ENCODE measurements around the gene TBC1D16. TPM values are rescaled to one million over a fixed set of nuclear protein-coding genes. Genes with fewer than 3 reads are reported as not detected.
A peak's percentile ranks its signal among the peaks of the same experiment; 100 is the strongest.

The TBC1D16 gene
- total RNA-seq, 4 donors from 2014 or later = 5.8 to 8.1 (median 7.0) TPM

DNA sequence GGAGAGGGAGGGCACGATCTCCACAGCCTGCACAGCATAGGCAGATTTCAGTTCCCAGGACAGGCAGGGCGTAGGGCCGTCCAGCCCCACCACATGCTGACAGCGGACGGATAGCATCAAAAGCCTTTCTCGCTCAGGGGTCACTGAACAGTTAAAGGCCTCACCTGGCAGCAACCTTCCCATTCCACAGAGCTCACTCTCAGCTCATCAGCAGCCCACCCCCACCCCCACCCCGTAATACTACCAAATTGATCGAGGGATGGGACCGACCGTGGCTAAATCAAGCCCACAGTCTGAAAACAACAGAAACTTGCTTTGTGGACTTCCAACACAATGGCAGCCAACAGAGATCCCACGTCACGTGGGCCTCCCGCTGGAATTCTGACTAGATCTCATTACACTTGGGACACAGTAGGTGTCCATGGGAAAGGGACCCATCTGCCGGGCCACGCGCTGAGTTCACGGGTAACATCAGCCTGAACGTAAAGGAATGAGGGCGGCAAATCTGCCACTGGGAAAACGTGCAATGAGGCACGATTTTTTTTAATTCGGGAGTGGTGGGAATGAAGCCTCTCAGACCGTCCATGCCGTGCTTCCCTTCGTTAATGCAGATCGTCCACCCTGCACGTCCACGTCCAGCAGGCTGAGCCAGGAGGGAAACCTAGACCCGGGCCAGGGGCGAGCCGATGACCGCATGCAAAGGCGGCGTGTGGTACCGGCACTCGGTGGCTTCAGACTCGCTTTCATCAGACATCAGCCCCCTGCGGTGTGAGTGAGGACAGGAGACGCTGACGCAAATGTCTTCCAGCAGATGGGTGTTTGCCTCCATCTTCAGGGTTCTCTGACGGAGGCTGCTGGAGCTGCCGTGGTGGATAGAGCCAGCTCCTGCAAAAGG lies 92.1 kb downstream of the TBC1D16 start:
- intact Hi-C loops (cut with DNase I; ENCODE audit: low total_unique reads) = no loop called here
- Histone ChIP-seq H3K27me3 (peaks cover 0 to 6% (median 0%) of the 10 kb centered on the region in 3 donors), H3K4me3 (no peak overlapping the region), H3K4me1 (no peaks in the 10 kb centered on the region), H3K36me3 (peaks cover 0 to 11% of the 10 kb centered on the region in 2 donors), H3K9me3 (no peaks in the 10 kb centered on the region), H3K27ac (no peak overlapping the region)
- ATAC-seq (no peak), DNase-seq (no peak)
- no peak for TF ChIP-seq POLR2A (IDR thresholded peaks at IDR 0.05)
- TF ChIP-seq, protein P1, sequence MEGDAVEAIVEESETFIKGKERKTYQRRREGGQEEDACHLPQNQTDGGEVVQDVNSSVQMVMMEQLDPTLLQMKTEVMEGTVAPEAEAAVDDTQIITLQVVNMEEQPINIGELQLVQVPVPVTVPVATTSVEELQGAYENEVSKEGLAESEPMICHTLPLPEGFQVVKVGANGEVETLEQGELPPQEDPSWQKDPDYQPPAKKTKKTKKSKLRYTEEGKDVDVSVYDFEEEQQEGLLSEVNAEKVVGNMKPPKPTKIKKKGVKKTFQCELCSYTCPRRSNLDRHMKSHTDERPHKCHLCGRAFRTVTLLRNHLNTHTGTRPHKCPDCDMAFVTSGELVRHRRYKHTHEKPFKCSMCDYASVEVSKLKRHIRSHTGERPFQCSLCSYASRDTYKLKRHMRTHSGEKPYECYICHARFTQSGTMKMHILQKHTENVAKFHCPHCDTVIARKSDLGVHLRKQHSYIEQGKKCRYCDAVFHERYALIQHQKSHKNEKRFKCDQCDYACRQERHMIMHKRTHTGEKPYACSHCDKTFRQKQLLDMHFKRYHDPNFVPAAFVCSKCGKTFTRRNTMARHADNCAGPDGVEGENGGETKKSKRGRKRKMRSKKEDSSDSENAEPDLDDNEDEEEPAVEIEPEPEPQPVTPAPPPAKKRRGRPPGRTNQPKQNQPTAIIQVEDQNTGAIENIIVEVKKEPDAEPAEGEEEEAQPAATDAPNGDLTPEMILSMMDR (IDR thresholded peaks at IDR 0.05 in 4 of 5, conservative IDR thresholded peaks at IDR 0.05 in 1 of 5) = no peak
- in situ Hi-C loops (cut with MboI; ENCODE audit: low sequenced_read_pairs in 4 of 4) = no loop called here

DNA sequence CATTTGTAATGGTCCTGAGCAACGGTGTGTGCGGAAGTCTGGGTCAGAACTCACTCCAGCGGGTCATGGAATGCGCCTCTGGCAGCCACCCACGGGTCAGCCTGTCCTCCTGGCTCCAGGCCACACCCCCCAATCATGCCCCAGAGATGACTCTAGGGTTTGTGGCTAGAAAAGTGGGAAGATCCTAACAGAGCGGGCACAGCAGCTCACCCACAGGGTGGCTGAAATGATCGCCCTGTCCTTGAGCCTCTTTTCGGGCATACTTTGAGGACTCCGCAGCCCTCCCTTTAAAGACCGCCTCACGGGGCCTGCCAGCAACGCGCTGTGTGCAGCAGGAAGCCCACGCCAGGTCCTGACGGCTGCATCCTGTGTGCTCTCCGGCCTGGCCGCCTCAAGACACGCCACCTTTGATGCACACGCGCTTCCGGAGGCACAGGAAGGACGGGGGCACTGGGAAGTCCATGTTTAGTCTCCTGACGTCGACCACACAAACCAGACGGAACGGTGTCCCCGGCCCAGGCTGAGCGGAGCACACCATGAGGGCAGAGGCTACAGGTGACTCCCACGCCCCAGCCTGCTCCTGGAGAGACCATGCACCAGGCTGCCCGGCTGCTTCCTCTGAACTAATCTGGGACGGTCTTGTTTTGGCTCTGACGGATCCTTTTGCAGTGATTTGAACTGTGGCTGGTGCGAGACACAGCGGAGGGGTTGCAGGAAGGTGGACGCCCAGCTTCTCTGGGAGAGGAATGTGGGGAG lies 92.9 kb downstream of the TBC1D16 start:
- Histone ChIP-seq H3K4me3 (no peak overlapping the region), H3K27ac (no peak overlapping the region), H3K36me3 (peaks cover 0 to 11% of the 10 kb centered on the region in 2 donors), H3K4me1 (no peaks in the 10 kb centered on the region), H3K9me3 (no peaks in the 10 kb centered on the region), H3K27me3 (peaks cover 0 to 7% (median under 1%) of the 10 kb centered on the region in 3 donors)
- DNase-seq (peak in 1 of 2 donors; percentile 12), ATAC-seq (no peak)
- in situ Hi-C loops (cut with MboI; ENCODE audit: low sequenced_read_pairs in 4 of 4) (no loop called here), intact Hi-C loops (cut with DNase I; ENCODE audit: low total_unique reads) (no loop called here)
- TF ChIP-seq POLR2A (IDR thresholded peaks at IDR 0.05) = no peak
- TF ChIP-seq, protein P1 (IDR thresholded peaks at IDR 0.05 in 4 of 5, conservative IDR thresholded peaks at IDR 0.05 in 1 of 5) = no peak

DNA sequence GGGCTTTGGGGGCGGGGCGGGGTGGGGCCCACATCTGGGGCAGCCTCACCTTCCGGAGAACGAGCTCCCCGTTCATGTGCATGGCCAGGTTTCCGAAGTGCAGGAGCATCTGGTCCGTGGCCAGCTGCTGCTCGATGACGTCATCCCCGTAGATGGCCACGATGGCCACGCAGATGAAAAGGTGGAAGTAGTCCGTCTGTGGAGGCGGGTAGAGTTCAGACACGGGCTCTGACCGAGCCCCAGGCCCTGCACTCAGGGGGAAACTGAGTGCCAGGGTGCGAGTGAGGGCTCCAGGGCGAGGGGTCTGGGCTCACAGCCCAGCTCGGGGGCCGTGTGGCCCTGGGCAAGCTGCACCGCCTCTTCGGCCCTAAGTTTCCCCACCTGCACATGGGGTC lies 93.7 kb downstream of the TBC1D16 start:
- H3K36me3 ChIP-seq = peaks cover 0 to 11% of the 10 kb centered on the region in 2 donors
- peaks cover 0 to 8% (median 7%) of the 10 kb centered on the region in 3 donors for H3K27me3 ChIP-seq
- peak in 1 of 2 donors; percentile 6 for DNase-seq
- H3K9me3 ChIP-seq = no peaks in the 10 kb centered on the region
- no peaks in the 10 kb centered on the region for H3K4me1 ChIP-seq
- no peak for TF ChIP-seq POLR2A (IDR thresholded peaks at IDR 0.05)
- TF ChIP-seq, protein P1 (IDR thresholded peaks at IDR 0.05 in 4 of 5, conservative IDR thresholded peaks at IDR 0.05 in 1 of 5) = no peak
- in situ Hi-C loops (cut with MboI; ENCODE audit: low sequenced_read_pairs in 4 of 4) (no loop called here), intact Hi-C loops (cut with DNase I; ENCODE audit: low total_unique reads) (no loop called here)
- no peak for ATAC-seq
- H3K27ac ChIP-seq = no peak overlapping the region
- H3K4me3 ChIP-seq = no peak overlapping the region

DNA sequence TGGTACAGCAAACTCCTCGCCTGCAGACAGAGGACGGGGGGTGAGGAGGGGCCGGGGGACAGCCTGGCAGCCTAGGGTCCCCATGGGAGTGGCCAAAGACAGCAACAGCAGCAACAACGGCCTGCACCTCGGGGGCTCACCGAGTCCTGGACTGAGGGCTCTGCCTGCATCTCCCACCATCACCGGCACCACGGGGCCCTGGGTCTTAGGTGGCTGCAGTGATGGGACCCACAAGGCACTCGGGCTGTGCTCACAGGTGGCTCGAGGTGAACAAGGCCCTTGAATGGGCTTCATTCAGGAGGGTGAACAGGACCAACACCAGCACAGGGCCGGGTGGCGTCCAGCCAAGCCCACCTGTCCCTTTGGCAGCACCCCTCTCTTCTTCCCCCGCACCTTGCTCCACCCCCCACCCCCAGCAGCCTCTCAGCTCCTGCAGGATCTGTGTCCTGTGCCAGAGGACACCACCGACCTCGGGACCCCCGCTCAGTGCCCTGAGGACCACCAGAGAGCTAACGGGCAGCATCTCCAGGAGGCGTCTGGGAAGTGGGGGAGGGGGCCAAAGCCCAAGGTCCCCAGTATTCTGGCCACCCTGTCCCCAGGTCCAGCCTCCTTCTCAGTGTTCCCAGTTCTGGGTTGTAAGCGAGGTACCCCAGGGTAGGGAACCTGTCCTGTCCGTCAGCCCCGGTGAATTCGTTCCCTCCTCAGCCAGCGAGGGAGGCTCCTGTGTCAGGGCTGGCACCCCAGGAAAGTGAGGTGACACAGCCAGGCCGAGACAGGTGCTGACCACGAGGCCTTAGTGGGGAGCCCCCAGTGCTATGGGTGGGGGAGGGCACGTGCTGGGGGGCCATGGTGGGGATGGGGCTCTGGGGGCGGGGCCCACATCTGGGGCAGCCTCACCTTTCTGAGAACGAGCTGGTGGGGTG lies 94.3 kb downstream of the TBC1D16 start:
- intact Hi-C loops (cut with DNase I; ENCODE audit: low total_unique reads) = no loop called here
- ATAC-seq (no peak), DNase-seq (peak in 1 of 2 donors; percentile 14)
- Histone ChIP-seq H3K9me3 (no peaks in the 10 kb centered on the region), H3K27ac (no peak overlapping the region), H3K27me3 (peaks cover 0 to 8% (median 7%) of the 10 kb centered on the region in 3 donors), H3K36me3 (peaks cover 0 to 11% of the 10 kb centered on the region in 2 donors), H3K4me3 (no peak overlapping the region), H3K4me1 (peaks cover 0 to 3% of the 10 kb centered on the region in 2 donors)
- TF ChIP-seq, protein P1 (IDR thresholded peaks at IDR 0.05 in 4 of 5, conservative IDR thresholded peaks at IDR 0.05 in 1 of 5) = no peak
- no peak for TF ChIP-seq POLR2A (IDR thresholded peaks at IDR 0.05)
- in situ Hi-C loops (cut with MboI; ENCODE audit: low sequenced_read_pairs in 4 of 4) = no loop called here

Measured in gastrocnemius medialis (tissue), 4 donors.